Measurements from ENCODE around the gene ZNF598.
A peak's percentile ranks its signal among the peaks of the same experiment; 100 is the strongest.

Gene ZNF598

DNA sequence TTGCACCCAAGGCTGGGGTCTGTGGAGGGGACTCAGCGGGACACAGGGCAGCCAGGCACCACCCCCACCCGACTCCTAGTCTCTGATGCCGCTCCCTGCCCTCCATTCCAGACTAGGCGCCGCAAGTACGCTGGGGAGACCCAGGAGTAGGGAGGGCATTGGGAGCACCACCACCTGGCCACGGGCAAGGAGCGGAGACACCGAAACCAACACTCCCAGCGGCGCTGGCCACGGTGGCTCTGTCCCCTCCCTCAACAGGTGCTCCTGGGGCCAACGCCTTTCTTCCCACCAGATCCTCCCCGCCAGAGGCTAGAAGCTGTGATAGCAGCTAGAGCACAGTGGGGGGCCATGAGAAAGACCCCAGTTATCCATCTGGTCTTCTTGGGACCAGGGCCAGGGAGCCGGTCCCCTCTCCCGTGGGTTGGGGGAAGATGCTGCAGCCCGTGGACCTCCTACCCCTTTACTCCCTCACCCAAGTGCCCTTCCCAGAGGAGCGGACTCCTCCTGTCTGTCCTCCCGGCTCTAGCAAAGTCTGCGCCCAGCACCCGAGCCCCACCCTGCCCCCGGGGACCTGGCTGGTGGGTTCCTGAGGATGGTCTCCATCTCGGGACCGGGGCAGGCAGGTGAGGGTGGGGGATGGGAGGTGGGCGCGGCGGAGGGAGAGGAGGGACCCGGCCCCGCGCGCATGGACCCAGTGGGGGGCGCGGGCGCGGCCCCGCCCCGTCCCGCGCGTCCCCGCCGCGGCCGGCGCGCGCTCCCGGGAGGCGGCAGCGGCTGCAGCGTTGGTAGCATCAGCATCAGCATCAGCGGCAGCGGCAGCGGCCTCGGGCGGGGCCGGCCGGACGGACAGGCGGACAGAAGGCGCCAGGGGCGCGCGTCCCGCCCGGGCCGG, 20.2 kb downstream of the ZNF598 start, which contains the start of gene SYNGR3 (continued):
- peak; percentile 51; the same call in 1 of the 2 replicates for TF ChIP-seq ZNF366 (tag by site-specific recombination; conservative IDR thresholded peaks at IDR 0.05)
- peak; percentile 48 for TF ChIP-seq GLIS2 (tag by site-specific recombination; IDR thresholded peaks at IDR 0.05)
- TF ChIP-seq EGR2 (tag by site-specific recombination; IDR thresholded peaks at IDR 0.05; ENCODE audit: low read depth): 0 out of 2 replicates have a peak, but pooled peaks have one; percentile 16
- no peak for TF ChIP-seq ZNF621 (tag by site-specific recombination; IDR thresholded peaks at IDR 0.05)
- TF ChIP-seq SCRT2 (tag by site-specific recombination; IDR thresholded peaks at IDR 0.05): peak; percentile 98
- no peak for TF ChIP-seq ZNF140 (tag by site-specific recombination; IDR thresholded peaks at IDR 0.05)
- TF ChIP-seq ZNF341 (tag by site-specific recombination; IDR thresholded peaks at IDR 0.05; ENCODE audit: low read depth): no peak
- peak; percentile 77; the same call in 1 of the 2 replicates for TF ChIP-seq KLF1 (tag by site-specific recombination; IDR thresholded peaks at IDR 0.05)
- no peak for TF ChIP-seq ZNF211 (tag by site-specific recombination; IDR thresholded peaks at IDR 0.05; ENCODE audit: low read depth)
- TF ChIP-seq ZNF354C (tag by site-specific recombination; IDR thresholded peaks at IDR 0.05; ENCODE audit: borderline replicate concordance, low read depth): no peak
- TF ChIP-seq GLIS1 (tag by site-specific recombination; IDR thresholded peaks at IDR 0.05): peak; percentile 33; the same call in 1 of the 2 replicates
- TF ChIP-seq, protein P1, sequence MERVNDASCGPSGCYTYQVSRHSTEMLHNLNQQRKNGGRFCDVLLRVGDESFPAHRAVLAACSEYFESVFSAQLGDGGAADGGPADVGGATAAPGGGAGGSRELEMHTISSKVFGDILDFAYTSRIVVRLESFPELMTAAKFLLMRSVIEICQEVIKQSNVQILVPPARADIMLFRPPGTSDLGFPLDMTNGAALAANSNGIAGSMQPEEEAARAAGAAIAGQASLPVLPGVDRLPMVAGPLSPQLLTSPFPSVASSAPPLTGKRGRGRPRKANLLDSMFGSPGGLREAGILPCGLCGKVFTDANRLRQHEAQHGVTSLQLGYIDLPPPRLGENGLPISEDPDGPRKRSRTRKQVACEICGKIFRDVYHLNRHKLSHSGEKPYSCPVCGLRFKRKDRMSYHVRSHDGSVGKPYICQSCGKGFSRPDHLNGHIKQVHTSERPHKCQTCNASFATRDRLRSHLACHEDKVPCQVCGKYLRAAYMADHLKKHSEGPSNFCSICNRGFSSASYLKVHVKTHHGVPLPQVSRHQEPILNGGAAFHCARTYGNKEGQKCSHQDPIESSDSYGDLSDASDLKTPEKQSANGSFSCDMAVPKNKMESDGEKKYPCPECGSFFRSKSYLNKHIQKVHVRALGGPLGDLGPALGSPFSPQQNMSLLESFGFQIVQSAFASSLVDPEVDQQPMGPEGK (tag by site-specific recombination; IDR thresholded peaks at IDR 0.05): peak; percentile 61; the same call in 1 of the 2 replicates
- TF ChIP-seq ZNF585B (tag by site-specific recombination; IDR thresholded peaks at IDR 0.05): no peak
- TF ChIP-seq, protein P2, sequence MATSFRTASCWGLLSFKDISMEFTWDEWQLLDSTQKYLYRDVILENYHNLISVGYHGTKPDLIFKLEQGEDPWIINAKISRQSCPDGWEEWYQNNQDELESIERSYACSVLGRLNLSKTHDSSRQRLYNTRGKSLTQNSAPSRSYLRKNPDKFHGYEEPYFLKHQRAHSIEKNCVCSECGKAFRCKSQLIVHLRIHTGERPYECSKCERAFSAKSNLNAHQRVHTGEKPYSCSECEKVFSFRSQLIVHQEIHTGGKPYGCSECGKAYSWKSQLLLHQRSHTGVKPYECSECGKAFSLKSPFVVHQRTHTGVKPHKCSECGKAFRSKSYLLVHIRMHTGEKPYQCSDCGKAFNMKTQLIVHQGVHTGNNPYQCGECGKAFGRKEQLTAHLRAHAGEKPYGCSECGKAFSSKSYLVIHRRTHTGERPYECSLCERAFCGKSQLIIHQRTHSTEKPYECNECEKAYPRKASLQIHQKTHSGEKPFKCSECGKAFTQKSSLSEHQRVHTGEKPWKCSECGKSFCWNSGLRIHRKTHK (tag by site-specific recombination; IDR thresholded peaks at IDR 0.05): no peak
- no peak for TF ChIP-seq ZNF214 (tag by site-specific recombination; IDR thresholded peaks at IDR 0.05; ENCODE audit: borderline replicate concordance)
- TF ChIP-seq, protein P3, sequence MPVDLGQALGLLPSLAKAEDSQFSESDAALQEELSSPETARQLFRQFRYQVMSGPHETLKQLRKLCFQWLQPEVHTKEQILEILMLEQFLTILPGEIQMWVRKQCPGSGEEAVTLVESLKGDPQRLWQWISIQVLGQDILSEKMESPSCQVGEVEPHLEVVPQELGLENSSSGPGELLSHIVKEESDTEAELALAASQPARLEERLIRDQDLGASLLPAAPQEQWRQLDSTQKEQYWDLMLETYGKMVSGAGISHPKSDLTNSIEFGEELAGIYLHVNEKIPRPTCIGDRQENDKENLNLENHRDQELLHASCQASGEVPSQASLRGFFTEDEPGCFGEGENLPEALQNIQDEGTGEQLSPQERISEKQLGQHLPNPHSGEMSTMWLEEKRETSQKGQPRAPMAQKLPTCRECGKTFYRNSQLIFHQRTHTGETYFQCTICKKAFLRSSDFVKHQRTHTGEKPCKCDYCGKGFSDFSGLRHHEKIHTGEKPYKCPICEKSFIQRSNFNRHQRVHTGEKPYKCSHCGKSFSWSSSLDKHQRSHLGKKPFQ (tag by site-specific recombination; IDR thresholded peaks at IDR 0.05): no peak
- peak; percentile 93 for TF ChIP-seq SCRT1 (tag by site-specific recombination; IDR thresholded peaks at IDR 0.05; ENCODE audit: borderline replicate concordance)
- no peak for TF ChIP-seq ZNF311 (tag by site-specific recombination; IDR thresholded peaks at IDR 0.05; ENCODE audit: borderline replicate concordance)
- TF ChIP-seq, protein P4, sequence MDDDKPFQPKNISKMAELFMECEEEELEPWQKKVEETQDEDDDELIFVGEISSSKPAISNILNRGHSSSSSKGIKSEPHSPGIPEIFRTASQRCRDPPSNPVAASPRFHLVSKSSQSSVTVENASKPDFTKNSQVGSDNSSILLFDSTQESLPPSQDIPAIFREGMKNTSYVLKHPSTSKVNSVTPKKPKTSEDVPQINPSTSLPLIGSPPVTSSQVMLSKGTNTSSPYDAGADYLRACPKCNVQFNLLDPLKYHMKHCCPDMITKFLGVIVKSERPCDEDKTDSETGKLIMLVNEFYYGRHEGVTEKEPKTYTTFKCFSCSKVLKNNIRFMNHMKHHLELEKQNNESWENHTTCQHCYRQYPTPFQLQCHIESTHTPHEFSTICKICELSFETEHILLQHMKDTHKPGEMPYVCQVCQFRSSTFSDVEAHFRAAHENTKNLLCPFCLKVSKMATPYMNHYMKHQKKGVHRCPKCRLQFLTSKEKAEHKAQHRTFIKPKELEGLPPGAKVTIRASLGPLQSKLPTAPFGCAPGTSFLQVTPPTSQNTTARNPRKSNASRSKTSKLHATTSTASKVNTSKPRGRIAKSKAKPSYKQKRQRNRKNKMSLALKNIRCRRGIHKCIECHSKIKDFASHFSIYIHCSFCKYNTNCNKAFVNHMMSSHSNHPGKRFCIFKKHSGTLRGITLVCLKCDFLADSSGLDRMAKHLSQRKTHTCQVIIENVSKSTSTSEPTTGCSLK (tag by site-specific recombination; IDR thresholded peaks at IDR 0.05): no peak
- TF ChIP-seq GFI1B (tag by site-specific recombination; IDR thresholded peaks at IDR 0.05): no peak
- TF ChIP-seq ZNF426 (tag by site-specific recombination; IDR thresholded peaks at IDR 0.05): no peak
- TF ChIP-seq, protein P5, sequence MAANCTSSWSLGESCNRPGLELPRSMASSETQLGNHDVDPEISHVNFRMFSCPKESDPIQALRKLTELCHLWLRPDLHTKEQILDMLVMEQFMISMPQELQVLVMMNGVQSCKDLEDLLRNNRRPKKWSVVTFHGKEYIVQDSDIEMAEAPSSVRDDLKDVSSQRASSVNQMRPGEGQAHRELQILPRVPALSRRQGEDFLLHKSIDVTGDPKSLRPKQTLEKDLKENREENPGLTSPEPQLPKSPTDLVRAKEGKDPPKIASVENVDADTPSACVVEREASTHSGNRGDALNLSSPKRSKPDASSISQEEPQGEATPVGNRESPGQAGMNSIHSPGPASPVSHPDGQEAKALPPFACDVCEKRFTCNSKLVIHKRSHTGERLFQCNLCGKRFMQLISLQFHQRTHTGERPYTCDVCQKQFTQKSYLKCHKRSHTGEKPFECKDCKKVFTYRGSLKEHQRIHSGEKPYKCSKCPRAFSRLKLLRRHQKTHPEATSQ (tag by site-specific recombination; IDR thresholded peaks at IDR 0.05): no peak
- TF ChIP-seq ZNF629 (tag by site-specific recombination; IDR thresholded peaks at IDR 0.05): no peak; the same call in 1 of the 2 replicates
- 0 out of 2 replicates have a peak, but pooled peaks have one; percentile 26 for TF ChIP-seq KLF8 (tag by site-specific recombination; IDR thresholded peaks at IDR 0.05)
- no peak for TF ChIP-seq ZNF596 (tag by site-specific recombination; IDR thresholded peaks at IDR 0.05)
- no peak for TF ChIP-seq ZNF2 (tag by site-specific recombination; IDR thresholded peaks at IDR 0.05)
